Mesodermal cell (in vitro differentiated cells): ENCODE results near the gene MCCC1.

Experiments used
- H3K27ac ChIP-seq: 2 replicates; pipeline ENCODE4 v1.7.0; 2013; ENCODE audit warnings: mild to moderate bottlenecking, low read depth, low read length, moderate library complexity; ENCODE audit not compliant: severe bottlenecking
- H3K36me3 ChIP-seq: 2 replicates; pipeline ENCODE4 v1.7.1; 2013; ENCODE audit warnings: mild to moderate bottlenecking, low read length, moderate library complexity; ENCODE audit not compliant: control insufficient read depth, insufficient read depth
- H3K4me1 ChIP-seq: one replicate; pipeline ENCODE4 v1.7.1; 2013; ENCODE audit warnings: mild to moderate bottlenecking, low read length; ENCODE audit not compliant: insufficient read depth, control insufficient read depth, poor library complexity, severe bottlenecking
- H3K4me3 ChIP-seq: 2 replicates; pipeline ENCODE4 v1.7.0; 2013; ENCODE audit warnings: low read length, control low read depth, mild to moderate bottlenecking; ENCODE audit not compliant: insufficient read depth, poor library complexity, severe bottlenecking; ENCODE audit errors: extremely low read depth
- H3K9me3 ChIP-seq: 2 replicates; pipeline ENCODE4 v1.7.1; 2013; ENCODE audit warnings: mild to moderate bottlenecking, low read length, moderate library complexity; ENCODE audit not compliant: control insufficient read depth
- WGBS, 2 experiments: methylation state at CpG; one replicate each; pipeline ENCODE4 v1.1.5; 2013; ENCODE audit warnings: missing lambda C conversion rate in 2 of 2; ENCODE audit not compliant: insufficient coverage in 2 of 2; 5-methylcytosine and 5-hydroxymethylcytosine counted together

MCCC1 gene

GRCh38 chr3:182969853-182970252 is 129.4 kb downstream of the MCCC1 start:
- H3K27ac ChIP-seq = no peak overlapping the region

DNA sequence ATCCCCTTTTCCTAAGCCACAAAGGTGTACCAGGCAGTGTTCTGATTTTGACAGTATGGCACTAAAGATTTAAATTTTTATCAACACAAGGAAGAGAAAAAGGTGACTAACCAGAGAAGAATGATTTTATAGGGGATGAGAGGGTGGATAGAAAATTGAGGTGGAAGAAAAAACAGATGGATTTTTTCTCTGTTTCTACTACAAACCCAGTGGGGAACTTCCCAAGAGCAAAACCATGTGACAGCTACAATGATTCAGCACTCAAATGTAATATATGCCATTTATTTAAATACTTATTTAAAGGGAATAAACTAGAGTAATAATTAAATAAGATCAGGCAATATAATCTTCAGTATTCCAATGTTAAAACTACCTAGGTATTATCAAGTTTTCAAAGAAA is 130.0 kb downstream of the MCCC1 start:
- Histone ChIP-seq H3K27ac (no peak overlapping the region), H3K4me1 (no peaks in the 10 kb centered on the region), H3K4me3 (no peak overlapping the region), H3K9me3 (no peaks in the 10 kb centered on the region), H3K36me3 (peaks cover 4% of the 10 kb centered on the region)

More at GRCh38 chr3:182969853-182970252, 129.4 kb downstream of the MCCC1 start:
- Histone ChIP-seq H3K4me1 (no peaks in the 10 kb centered on the region), H3K4me3 (no peak overlapping the region), H3K9me3 (no peaks in the 10 kb centered on the region), H3K36me3 (peaks cover 4% of the 10 kb centered on the region)
- 96 to 97% methylated on average over 3 to 4 of the region's 7 CpGs for WGBS, 2 experiments

GRCh38 chr3:182967218-182968204 is 131.8 kb downstream of the MCCC1 start:
- WGBS, 2 experiments = 92 to 100% methylated on average over 1 to 5 of the region's 6 CpGs
- Histone ChIP-seq H3K4me1 (no peaks in the 10 kb centered on the region), H3K9me3 (no peaks in the 10 kb centered on the region), H3K4me3 (no peak overlapping the region), H3K27ac (no peak overlapping the region), H3K36me3 (peaks cover 7% of the 10 kb centered on the region)

GRCh38 chr3:182965861-182966366 is 133.4 kb downstream of the MCCC1 start:
- H3K36me3 ChIP-seq = peaks cover 14% of the 10 kb centered on the region
- 81 to 100% methylated on average over 3 to 5 of the region's 9 CpGs for WGBS, 2 experiments

More at GRCh38 chr3:182965861-182966366, 133.4 kb downstream of the MCCC1 start:
- Histone ChIP-seq H3K27ac (no peak overlapping the region), H3K4me3 (no peak overlapping the region), H3K4me1 (no peaks in the 10 kb centered on the region), H3K9me3 (no peaks in the 10 kb centered on the region)
